ENCODE measurements around the gene RAD51B. TPM values are rescaled to one million over a fixed set of nuclear protein-coding genes. Genes with fewer than 3 reads are reported as not detected.

Gene RAD51B
- total RNA-seq, 1 donor from 2014 or later = 28.5 TPM

- Histone ChIP-seq H3K36me3 (no peaks in the 10 kb centered on the region), H3K27ac (peak overlapping the region; percentile 75), H3K9me3 (no peaks in the 10 kb centered on the region), H3K4me1 (peaks cover 21% of the 10 kb centered on the region), H3K27me3 (no peaks in the 10 kb centered on the region), H3K4me3 (no peak overlapping the region)
- peak in 1 of 2 donors; percentile 77 for DNase-seq (ENCODE audit: extremely low spot score in 2 of 2)
- TF ChIP-seq, protein P1, sequence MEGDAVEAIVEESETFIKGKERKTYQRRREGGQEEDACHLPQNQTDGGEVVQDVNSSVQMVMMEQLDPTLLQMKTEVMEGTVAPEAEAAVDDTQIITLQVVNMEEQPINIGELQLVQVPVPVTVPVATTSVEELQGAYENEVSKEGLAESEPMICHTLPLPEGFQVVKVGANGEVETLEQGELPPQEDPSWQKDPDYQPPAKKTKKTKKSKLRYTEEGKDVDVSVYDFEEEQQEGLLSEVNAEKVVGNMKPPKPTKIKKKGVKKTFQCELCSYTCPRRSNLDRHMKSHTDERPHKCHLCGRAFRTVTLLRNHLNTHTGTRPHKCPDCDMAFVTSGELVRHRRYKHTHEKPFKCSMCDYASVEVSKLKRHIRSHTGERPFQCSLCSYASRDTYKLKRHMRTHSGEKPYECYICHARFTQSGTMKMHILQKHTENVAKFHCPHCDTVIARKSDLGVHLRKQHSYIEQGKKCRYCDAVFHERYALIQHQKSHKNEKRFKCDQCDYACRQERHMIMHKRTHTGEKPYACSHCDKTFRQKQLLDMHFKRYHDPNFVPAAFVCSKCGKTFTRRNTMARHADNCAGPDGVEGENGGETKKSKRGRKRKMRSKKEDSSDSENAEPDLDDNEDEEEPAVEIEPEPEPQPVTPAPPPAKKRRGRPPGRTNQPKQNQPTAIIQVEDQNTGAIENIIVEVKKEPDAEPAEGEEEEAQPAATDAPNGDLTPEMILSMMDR (IDR thresholded peaks at IDR 0.05) = no peak
- TF ChIP-seq POLR2A (IDR thresholded peaks at IDR 0.05) = no peak
- TF ChIP-seq POLR2AphosphoS5 (IDR thresholded peaks at IDR 0.05; ENCODE audit: insufficient read depth in 1 of 2, low read depth in 1 of 2) = no peak
- intact Hi-C loops (cut with DNase I) = no loop called here
Measured at GRCh38 chr14:68278576-68279436, 459.2 kb downstream of the RAD51B start.

GRCh38 chr14:68279437-68279720, 459.8 kb downstream of the RAD51B start:
- no peak overlapping the region for H3K4me3 ChIP-seq
- H3K9me3 ChIP-seq = no peaks in the 10 kb centered on the region
- peaks cover 26% of the 10 kb centered on the region for H3K4me1 ChIP-seq
- H3K27me3 ChIP-seq = no peaks in the 10 kb centered on the region
- H3K36me3 ChIP-seq = no peaks in the 10 kb centered on the region
- TF ChIP-seq POLR2AphosphoS5 (IDR thresholded peaks at IDR 0.05; ENCODE audit: insufficient read depth in 1 of 2, low read depth in 1 of 2) = no peak
- no peak for TF ChIP-seq POLR2A (IDR thresholded peaks at IDR 0.05)
- TF ChIP-seq, protein P1 (IDR thresholded peaks at IDR 0.05) = no peak
- DNase-seq (ENCODE audit: extremely low spot score in 2 of 2) = peak in 1 of 2 donors; percentile 32
- intact Hi-C loops (cut with DNase I) = no loop called here
- peak overlapping the region; percentile 75 for H3K27ac ChIP-seq

GRCh38 chr14:68279777-68280233, 460.2 kb downstream of the RAD51B start:
- no peak for DNase-seq (ENCODE audit: extremely low spot score in 2 of 2)
- Histone ChIP-seq H3K4me3 (no peak overlapping the region), H3K27ac (no peak overlapping the region), H3K4me1 (peaks cover 26% of the 10 kb centered on the region), H3K27me3 (no peaks in the 10 kb centered on the region), H3K36me3 (no peaks in the 10 kb centered on the region), H3K9me3 (no peaks in the 10 kb centered on the region)
- no peak for TF ChIP-seq POLR2A (IDR thresholded peaks at IDR 0.05)
- no peak for TF ChIP-seq POLR2AphosphoS5 (IDR thresholded peaks at IDR 0.05; ENCODE audit: insufficient read depth in 1 of 2, low read depth in 1 of 2)
- TF ChIP-seq, protein P1 (IDR thresholded peaks at IDR 0.05) = no peak
- intact Hi-C loops (cut with DNase I) = no loop called here

- intact Hi-C loops (cut with DNase I) = no loop called here
- no peak for DNase-seq (ENCODE audit: extremely low spot score in 2 of 2)
- Histone ChIP-seq H3K36me3 (no peaks in the 10 kb centered on the region), H3K27me3 (no peaks in the 10 kb centered on the region), H3K9me3 (no peaks in the 10 kb centered on the region), H3K4me3 (no peak overlapping the region), H3K4me1 (peaks cover 26% of the 10 kb centered on the region), H3K27ac (no peak overlapping the region)
- TF ChIP-seq POLR2A (IDR thresholded peaks at IDR 0.05) (no peak), POLR2AphosphoS5 (IDR thresholded peaks at IDR 0.05; ENCODE audit: insufficient read depth in 1 of 2, low read depth in 1 of 2) (no peak)
- TF ChIP-seq, protein P1 (IDR thresholded peaks at IDR 0.05) = no peak
Measured at GRCh38 chr14:68281497-68281896, 461.9 kb downstream of the RAD51B start.

All from vagina (tissue), 2 donors.